K562 (cell line): ENCODE data around the gene FKRP. TPM values are rescaled to one million over a fixed set of nuclear protein-coding genes. Genes with fewer than 3 reads are reported as not detected.

Experiments used
- BRD4 ChIP-seq: fragments of 200-600 bp; sonication (generic); IDR thresholded peaks from 2 replicates; pipeline ENCODE4 v1.6.1; 2017; ENCODE audit warnings: inconsistent platforms
- DPF2 ChIP-seq: fragments of 450-650 bp; IDR thresholded peaks from 2 replicates; pipeline ENCODE4 v1.6.1; 2016
- FOXP1 ChIP-seq: sonication (generic); formaldehyde crosslinking; IDR thresholded peaks from 2 replicates; pipeline ENCODE4 v1.8.0; 2022; ENCODE audit warnings: mild to moderate bottlenecking, missing genetic modification reagents
- KDM1A ChIP-seq, 2 experiments: fragments of 450-650 bp; IDR thresholded peaks; 2 replicates each; pipeline ENCODE4 v1.6.1; 2016; ENCODE audit warnings: mild to moderate bottlenecking in 2 of 2
- KDM2B ChIP-seq: fragments of 250-450 bp; sonication (Bioruptor Pico); IDR thresholded peaks from 2 replicates; pipeline ENCODE4 v1.8.0; 2021; ENCODE audit warnings: mild to moderate bottlenecking, moderate library complexity
- MBD2 ChIP-seq: sonication (generic); IDR thresholded peaks from 2 replicates; pipeline ENCODE4 v1.6.1; 2016; ENCODE audit warnings: low read depth, borderline replicate concordance
- NFATC3 ChIP-seq: fragments of 450-650 bp; IDR thresholded peaks from 2 replicates; pipeline ENCODE4 v1.6.1; 2017; ENCODE audit warnings: mild to moderate bottlenecking
- PHB2 ChIP-seq: fragments of 450-650 bp; IDR thresholded peaks from 2 replicates; pipeline ENCODE4 v1.6.1; 2017; ENCODE audit warnings: low read depth
- PURB ChIP-seq: sonication (generic); formaldehyde crosslinking; IDR thresholded peaks from 2 replicates; pipeline ENCODE4 v1.9.0; 2021; ENCODE audit warnings: low read depth, mild to moderate bottlenecking, missing genetic modification reagents
- RAD21 ChIP-seq, 2 experiments: fragments of 250-450 bp in 1 of 2; fragments of 450-650 bp in 1 of 2; sonication (Bioruptor Pico) in 1 of 2; formaldehyde crosslinking in 1 of 2; IDR thresholded peaks in 1 of 2; conservative IDR thresholded peaks in 1 of 2; 2 replicates each; pipeline versions ENCODE4 v1.4.0 to v1.8.0; 2020 to 2022; ENCODE audit warnings: mild to moderate bottlenecking in 2 of 2, moderate library complexity in 1 of 2
- RBM25 ChIP-seq: fragments of 200-400 bp; formaldehyde crosslinking; IDR thresholded peaks from 2 replicates; pipeline ENCODE4 v1.6.1; 2018; ENCODE audit warnings: low read length, low read depth, moderate library complexity; ENCODE audit not compliant: severe bottlenecking
- RFX5 ChIP-seq: IDR thresholded peaks from 2 replicates; pipeline ENCODE4 v1.6.1; 2011; ENCODE audit warnings: low read depth, mild to moderate bottlenecking, improper control_type of control experiment, low read length
- SREBF2 ChIP-seq: sonication (generic); formaldehyde crosslinking; IDR thresholded peaks from 2 replicates; pipeline ENCODE4 v1.4.0; 2020; ENCODE audit warnings: mild to moderate bottlenecking, missing genetic modification reagents
- SRSF7 ChIP-seq: fragments of 200-400 bp; formaldehyde crosslinking; optimal IDR thresholded peaks from 2 replicates; pipeline ENCODE3; 2017; ENCODE audit warnings: mild to moderate bottlenecking, low read depth, low read length
- ZBTB17 ChIP-seq: fragments of 450-650 bp; formaldehyde crosslinking; IDR thresholded peaks from 2 replicates; pipeline ENCODE4 v1.4.0; 2020; ENCODE audit warnings: mild to moderate bottlenecking
- ZNF134 ChIP-seq: fragments of 250-450 bp; sonication (Bioruptor Pico); conservative IDR thresholded peaks from 2 replicates; pipeline ENCODE4 v1.4.0; 2020
- ZNF444 ChIP-seq: fragments of 250-450 bp; sonication (Bioruptor Pico); IDR thresholded peaks from 2 replicates; pipeline ENCODE4 v1.4.0; 2020; ENCODE audit warnings: mild to moderate bottlenecking, moderate library complexity
- ZNF668 ChIP-seq: fragments of 250-450 bp; sonication (Bioruptor Pico); IDR thresholded peaks from 2 replicates; pipeline ENCODE4 v1.8.0; 2022; ENCODE audit warnings: mild to moderate bottlenecking, inconsistent platforms
- polyA plus RNA-seq, 8 experiments: library from polyadenylated mRNA; depleted of rRNA in 4 of 8; stranded (reverse) in 5 of 8; unstranded in 3 of 8; fragments of >200 nt; fragmentation: Nextera tagmentation in 2 of 8; fragmentation: Illumina TruSeq in 1 of 8; extraction: Ambion mirVana in 2 of 8; extraction: Trizol in 1 of 8; gene quantifications; 2 replicates each; pipeline versions ENCODE4 v1.2.1 to v1.2.3, GENCODE V29; 2011 to 2014; ENCODE audit warnings: inconsistent platforms in 1 of 8, missing spikeins in 1 of 8
- total RNA-seq, 7 experiments: library from RNA; depleted of rRNA in 6 of 7; stranded (reverse); fragments of >200 nt in 6 of 7; fragmentation: Illumina TruSeq in 2 of 7; extraction: Trizol in 2 of 7; gene quantifications; 2 replicates each; pipeline versions ENCODE4 v1.2.1 to v1.2.3, GENCODE V29; 2011 to 2021; ENCODE audit warnings: low replicate concordance in 1 of 7
- TF ChIP-seq, protein P1 (sequence below): fragments of 450-650 bp; IDR thresholded peaks from 2 replicates; pipeline ENCODE4 v1.6.1; 2016; ENCODE audit warnings: mild to moderate bottlenecking, moderate library complexity

FKRP gene
- total and polyA plus RNA-seq, 9 of the 15 experiments (the other 6 are each of a cell fraction or from before 2014, with no cell fraction given): 0.68 to 16.1 (median 6.5) TPM

DNA sequence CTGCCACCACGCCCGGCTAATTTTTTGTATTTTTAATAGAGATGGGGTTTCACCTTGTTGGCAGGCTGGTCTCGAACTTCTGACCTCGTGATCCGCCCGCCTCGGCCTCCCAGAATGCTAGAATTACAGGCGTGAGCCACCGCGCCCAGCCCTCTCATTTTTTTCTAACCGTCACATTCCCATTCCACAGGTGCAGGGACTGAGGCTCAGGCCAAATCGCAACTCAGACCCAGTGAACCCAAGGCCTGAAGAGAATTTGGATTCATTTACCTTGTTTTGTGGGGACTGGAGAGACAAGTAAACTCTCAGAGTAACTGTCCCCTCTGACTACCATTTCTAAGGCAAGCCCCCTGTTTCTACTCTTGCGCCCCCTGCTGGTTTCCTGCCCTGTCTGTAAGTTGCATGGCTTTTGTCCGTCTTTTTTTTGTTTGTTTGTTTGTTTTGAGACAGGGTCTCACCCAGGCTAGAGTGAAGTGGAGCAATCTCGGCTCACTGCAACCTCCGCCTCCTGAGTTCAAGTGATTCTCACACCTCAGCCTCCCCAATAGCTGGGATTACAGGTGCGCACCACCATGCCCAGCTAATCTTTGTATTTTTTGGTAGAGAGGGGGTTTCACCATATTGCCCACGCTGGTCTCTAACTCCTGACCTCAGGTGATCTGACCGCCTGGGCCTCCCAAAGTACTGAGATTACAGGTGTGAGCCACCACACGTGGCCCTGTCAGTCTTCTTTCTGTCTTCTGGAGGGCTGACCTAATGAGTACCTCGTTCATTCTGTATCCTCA lies 2.7 kb downstream of the FKRP start (continued):
- TF ChIP-seq, protein P1, sequence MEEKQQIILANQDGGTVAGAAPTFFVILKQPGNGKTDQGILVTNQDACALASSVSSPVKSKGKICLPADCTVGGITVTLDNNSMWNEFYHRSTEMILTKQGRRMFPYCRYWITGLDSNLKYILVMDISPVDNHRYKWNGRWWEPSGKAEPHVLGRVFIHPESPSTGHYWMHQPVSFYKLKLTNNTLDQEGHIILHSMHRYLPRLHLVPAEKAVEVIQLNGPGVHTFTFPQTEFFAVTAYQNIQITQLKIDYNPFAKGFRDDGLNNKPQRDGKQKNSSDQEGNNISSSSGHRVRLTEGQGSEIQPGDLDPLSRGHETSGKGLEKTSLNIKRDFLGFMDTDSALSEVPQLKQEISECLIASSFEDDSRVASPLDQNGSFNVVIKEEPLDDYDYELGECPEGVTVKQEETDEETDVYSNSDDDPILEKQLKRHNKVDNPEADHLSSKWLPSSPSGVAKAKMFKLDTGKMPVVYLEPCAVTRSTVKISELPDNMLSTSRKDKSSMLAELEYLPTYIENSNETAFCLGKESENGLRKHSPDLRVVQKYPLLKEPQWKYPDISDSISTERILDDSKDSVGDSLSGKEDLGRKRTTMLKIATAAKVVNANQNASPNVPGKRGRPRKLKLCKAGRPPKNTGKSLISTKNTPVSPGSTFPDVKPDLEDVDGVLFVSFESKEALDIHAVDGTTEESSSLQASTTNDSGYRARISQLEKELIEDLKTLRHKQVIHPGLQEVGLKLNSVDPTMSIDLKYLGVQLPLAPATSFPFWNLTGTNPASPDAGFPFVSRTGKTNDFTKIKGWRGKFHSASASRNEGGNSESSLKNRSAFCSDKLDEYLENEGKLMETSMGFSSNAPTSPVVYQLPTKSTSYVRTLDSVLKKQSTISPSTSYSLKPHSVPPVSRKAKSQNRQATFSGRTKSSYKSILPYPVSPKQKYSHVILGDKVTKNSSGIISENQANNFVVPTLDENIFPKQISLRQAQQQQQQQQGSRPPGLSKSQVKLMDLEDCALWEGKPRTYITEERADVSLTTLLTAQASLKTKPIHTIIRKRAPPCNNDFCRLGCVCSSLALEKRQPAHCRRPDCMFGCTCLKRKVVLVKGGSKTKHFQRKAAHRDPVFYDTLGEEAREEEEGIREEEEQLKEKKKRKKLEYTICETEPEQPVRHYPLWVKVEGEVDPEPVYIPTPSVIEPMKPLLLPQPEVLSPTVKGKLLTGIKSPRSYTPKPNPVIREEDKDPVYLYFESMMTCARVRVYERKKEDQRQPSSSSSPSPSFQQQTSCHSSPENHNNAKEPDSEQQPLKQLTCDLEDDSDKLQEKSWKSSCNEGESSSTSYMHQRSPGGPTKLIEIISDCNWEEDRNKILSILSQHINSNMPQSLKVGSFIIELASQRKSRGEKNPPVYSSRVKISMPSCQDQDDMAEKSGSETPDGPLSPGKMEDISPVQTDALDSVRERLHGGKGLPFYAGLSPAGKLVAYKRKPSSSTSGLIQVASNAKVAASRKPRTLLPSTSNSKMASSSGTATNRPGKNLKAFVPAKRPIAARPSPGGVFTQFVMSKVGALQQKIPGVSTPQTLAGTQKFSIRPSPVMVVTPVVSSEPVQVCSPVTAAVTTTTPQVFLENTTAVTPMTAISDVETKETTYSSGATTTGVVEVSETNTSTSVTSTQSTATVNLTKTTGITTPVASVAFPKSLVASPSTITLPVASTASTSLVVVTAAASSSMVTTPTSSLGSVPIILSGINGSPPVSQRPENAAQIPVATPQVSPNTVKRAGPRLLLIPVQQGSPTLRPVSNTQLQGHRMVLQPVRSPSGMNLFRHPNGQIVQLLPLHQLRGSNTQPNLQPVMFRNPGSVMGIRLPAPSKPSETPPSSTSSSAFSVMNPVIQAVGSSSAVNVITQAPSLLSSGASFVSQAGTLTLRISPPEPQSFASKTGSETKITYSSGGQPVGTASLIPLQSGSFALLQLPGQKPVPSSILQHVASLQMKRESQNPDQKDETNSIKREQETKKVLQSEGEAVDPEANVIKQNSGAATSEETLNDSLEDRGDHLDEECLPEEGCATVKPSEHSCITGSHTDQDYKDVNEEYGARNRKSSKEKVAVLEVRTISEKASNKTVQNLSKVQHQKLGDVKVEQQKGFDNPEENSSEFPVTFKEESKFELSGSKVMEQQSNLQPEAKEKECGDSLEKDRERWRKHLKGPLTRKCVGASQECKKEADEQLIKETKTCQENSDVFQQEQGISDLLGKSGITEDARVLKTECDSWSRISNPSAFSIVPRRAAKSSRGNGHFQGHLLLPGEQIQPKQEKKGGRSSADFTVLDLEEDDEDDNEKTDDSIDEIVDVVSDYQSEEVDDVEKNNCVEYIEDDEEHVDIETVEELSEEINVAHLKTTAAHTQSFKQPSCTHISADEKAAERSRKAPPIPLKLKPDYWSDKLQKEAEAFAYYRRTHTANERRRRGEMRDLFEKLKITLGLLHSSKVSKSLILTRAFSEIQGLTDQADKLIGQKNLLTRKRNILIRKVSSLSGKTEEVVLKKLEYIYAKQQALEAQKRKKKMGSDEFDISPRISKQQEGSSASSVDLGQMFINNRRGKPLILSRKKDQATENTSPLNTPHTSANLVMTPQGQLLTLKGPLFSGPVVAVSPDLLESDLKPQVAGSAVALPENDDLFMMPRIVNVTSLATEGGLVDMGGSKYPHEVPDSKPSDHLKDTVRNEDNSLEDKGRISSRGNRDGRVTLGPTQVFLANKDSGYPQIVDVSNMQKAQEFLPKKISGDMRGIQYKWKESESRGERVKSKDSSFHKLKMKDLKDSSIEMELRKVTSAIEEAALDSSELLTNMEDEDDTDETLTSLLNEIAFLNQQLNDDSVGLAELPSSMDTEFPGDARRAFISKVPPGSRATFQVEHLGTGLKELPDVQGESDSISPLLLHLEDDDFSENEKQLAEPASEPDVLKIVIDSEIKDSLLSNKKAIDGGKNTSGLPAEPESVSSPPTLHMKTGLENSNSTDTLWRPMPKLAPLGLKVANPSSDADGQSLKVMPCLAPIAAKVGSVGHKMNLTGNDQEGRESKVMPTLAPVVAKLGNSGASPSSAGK: no peak
- TF ChIP-seq KDM2B (CRISPR knock-in tag) (no peak), PURB (CRISPR knock-in tag) (no peak), RFX5 (no peak), SREBF2 (CRISPR knock-in tag) (no peak), SRSF7 (no peak), MBD2 (no peak), NFATC3 (no peak), ZNF444 (CRISPR knock-in tag) (no peak), BRD4 (no peak), RAD21 (CRISPR knock-in tag; conservative IDR thresholded peaks at IDR 0.05 in 1 of 2, IDR thresholded peaks at IDR 0.05 in 1 of 2) (peak in 1 of 2 experiments; percentile 60; a peak in 2 of 4 replicates), ZBTB17 (CRISPR knock-in tag) (no peak), FOXP1 (CRISPR knock-in tag) (0 out of 2 replicates have a peak, but pooled peaks have one; percentile 48), ZNF668 (no peak), KDM1A (IDR thresholded peaks at IDR 0.05) (0 out of 4 replicates have a peak, but pooled peaks have one; percentile 16 to 32), ZNF134 (no peak), PHB2 (no peak), RBM25 (peak; percentile 29), DPF2 (no peak)
